Measurements from ENCODE around the gene IER5L.

Gene IER5L

GRCh38 chr9:129221979-129222635, 44.0 kb upstream of the IER5L start:
- Histone ChIP-seq H3K9ac (no peak overlapping the region), H3K4me2 (peak overlapping the region in 9 of 11 experiments; percentile 60 to 90 (median 69); a peak in 17 of 22 replicates)

GRCh38 chr9:129221233-129221632, 43.2 kb upstream of the IER5L start:
- H3K27ac ChIP-seq: no peak overlapping the region

More at GRCh38 chr9:129221979-129222635, 44.0 kb upstream of the IER5L start:
- Histone ChIP-seq H3K4me1 (peaks cover 34 to 74% (median 63%) of the 10 kb centered on the region in 10 experiments), H4K20me1 (no peaks in the 10 kb centered on the region), H3K9me3 (replicated peaks in 1 of 11) (no peaks in the 10 kb centered on the region), H3K36me3 (no peaks in the 10 kb centered on the region), H3K27ac (no peak overlapping the region), H3K27me3 (peaks cover 0 to 10% (median 4%) of the 10 kb centered on the region in 11 experiments; a peak in 16 of 22 replicates), H3K4me3 (no peak overlapping the region)
- no peak for TF ChIP-seq Cebpa-rat (IDR thresholded peaks at IDR 0.05)

GRCh38 chr9:129220771-129221170, 42.7 kb upstream of the IER5L start:
- H3K27me3 ChIP-seq: 0 out of 22 replicates have a peak, but pooled peaks cover 0 to 5% (median 0%) of the 10 kb centered on the region in 11 experiments
- H3K27ac ChIP-seq: no peak overlapping the region
- no peaks in the 10 kb centered on the region for H3K36me3 ChIP-seq
- peak overlapping the region in 2 of 11 experiments; percentile 8 to 35; a peak in 1 of 22 replicates for H3K9ac ChIP-seq
- H4K20me1 ChIP-seq: no peaks in the 10 kb centered on the region
- H3K4me2 ChIP-seq: peak overlapping the region; percentile 54 to 90 (median 68)
- H3K4me3 ChIP-seq: no peak overlapping the region
- peaks cover 26 to 66% (median 57%) of the 10 kb centered on the region in 10 experiments for H3K4me1 ChIP-seq
- no peaks in the 10 kb centered on the region for H3K9me3 ChIP-seq (replicated peaks in 1 of 11)
- no peak for TF ChIP-seq Cebpa-rat (IDR thresholded peaks at IDR 0.05)

More at GRCh38 chr9:129221233-129221632, 43.2 kb upstream of the IER5L start:
- peaks cover 0 to 5% (median 0%) of the 10 kb centered on the region in 11 experiments; a peak in 2 of 22 replicates for H3K27me3 ChIP-seq
- H3K36me3 ChIP-seq: no peaks in the 10 kb centered on the region
- H3K4me2 ChIP-seq: peak overlapping the region; percentile 54 to 90 (median 68)
- no peak for TF ChIP-seq Cebpa-rat (IDR thresholded peaks at IDR 0.05)
- H4K20me1 ChIP-seq: no peaks in the 10 kb centered on the region
- no peak overlapping the region for H3K4me3 ChIP-seq
- H3K9me3 ChIP-seq (replicated peaks in 1 of 11): no peaks in the 10 kb centered on the region
- peak overlapping the region in 1 of 11 experiments; percentile 8; a peak in 1 of 22 replicates for H3K9ac ChIP-seq
- H3K4me1 ChIP-seq: peaks cover 31 to 70% (median 62%) of the 10 kb centered on the region in 10 experiments

- Histone ChIP-seq H3K9me3 (replicated peaks in 1 of 11) (no peaks in the 10 kb centered on the region), H3K4me1 (peaks cover 22 to 52% (median 43%) of the 10 kb centered on the region in 10 experiments), H3K9ac (no peak overlapping the region), H3K36me3 (no peaks in the 10 kb centered on the region), H3K4me3 (no peak overlapping the region), H3K27ac (no peak overlapping the region), H4K20me1 (no peaks in the 10 kb centered on the region), H3K27me3 (no peaks in the 10 kb centered on the region), H3K4me2 (peak overlapping the region in 7 of 11 experiments; percentile 57 to 82 (median 74); a peak in 11 of 22 replicates)
- TF ChIP-seq Cebpa-rat (IDR thresholded peaks at IDR 0.05): no peak
Observed at GRCh38 chr9:129218918-129219317, 40.9 kb upstream of the IER5L start.

- Histone ChIP-seq H3K9ac (peak overlapping the region in 1 of 11 experiments; percentile 10; a peak in 1 of 22 replicates), H3K4me2 (peak overlapping the region; percentile 57 to 82 (median 71)), H3K27me3 (no peaks in the 10 kb centered on the region), H3K4me1 (peaks cover 22 to 52% (median 43%) of the 10 kb centered on the region in 10 experiments), H3K4me3 (no peak overlapping the region), H3K36me3 (no peaks in the 10 kb centered on the region), H3K27ac (no peak overlapping the region), H4K20me1 (no peaks in the 10 kb centered on the region), H3K9me3 (replicated peaks in 1 of 11) (no peaks in the 10 kb centered on the region)
- no peak for TF ChIP-seq Cebpa-rat (IDR thresholded peaks at IDR 0.05)
Observed at GRCh38 chr9:129218272-129218625, 40.2 kb upstream of the IER5L start.

GRCh38 chr9:129213551-129213950, 35.5 kb upstream of the IER5L start:
- no peaks in the 10 kb centered on the region for H4K20me1 ChIP-seq
- no peak overlapping the region for H3K9ac ChIP-seq
- no peak overlapping the region for H3K4me2 ChIP-seq
- H3K4me1 ChIP-seq: peaks cover 15 to 24% (median 21%) of the 10 kb centered on the region in 10 experiments
- no peak overlapping the region for H3K4me3 ChIP-seq
- TF ChIP-seq Cebpa-rat (IDR thresholded peaks at IDR 0.05): no peak
- H3K27ac ChIP-seq: no peak overlapping the region
- H3K36me3 ChIP-seq: no peaks in the 10 kb centered on the region
- no peaks in the 10 kb centered on the region for H3K27me3 ChIP-seq
- no peaks in the 10 kb centered on the region for H3K9me3 ChIP-seq (replicated peaks in 1 of 11)

GRCh38 chr9:129211686-129212085, 33.6 kb upstream of the IER5L start:
- H3K4me1 ChIP-seq: peaks cover 9 to 24% (median 15%) of the 10 kb centered on the region in 10 experiments

GRCh38 chr9:129210125-129210524, 32.1 kb upstream of the IER5L start:
- Histone ChIP-seq H3K27ac (no peak overlapping the region), H3K36me3 (no peaks in the 10 kb centered on the region), H3K4me2 (no peak overlapping the region), H3K27me3 (no peaks in the 10 kb centered on the region), H4K20me1 (no peaks in the 10 kb centered on the region), H3K4me3 (no peak overlapping the region), H3K9me3 (replicated peaks in 1 of 11) (no peaks in the 10 kb centered on the region), H3K4me1 (peaks cover 9 to 24% (median 15%) of the 10 kb centered on the region in 10 experiments), H3K9ac (no peak overlapping the region)
- peak in 3 of 11 experiments; percentile 9 to 59 (median 27); a peak in 2 of 22 replicates for TF ChIP-seq Cebpa-rat (IDR thresholded peaks at IDR 0.05)

More at GRCh38 chr9:129211686-129212085, 33.6 kb upstream of the IER5L start:
- no peaks in the 10 kb centered on the region for H3K27me3 ChIP-seq
- no peaks in the 10 kb centered on the region for H3K9me3 ChIP-seq (replicated peaks in 1 of 11)
- no peak overlapping the region for H3K9ac ChIP-seq
- no peaks in the 10 kb centered on the region for H4K20me1 ChIP-seq
- no peak overlapping the region for H3K27ac ChIP-seq
- TF ChIP-seq Cebpa-rat (IDR thresholded peaks at IDR 0.05): no peak
- H3K4me3 ChIP-seq: no peak overlapping the region
- no peaks in the 10 kb centered on the region for H3K36me3 ChIP-seq
- no peak overlapping the region for H3K4me2 ChIP-seq

- Histone ChIP-seq H3K4me2 (peak overlapping the region in 3 of 11 experiments; percentile 60 to 75 (median 70); a peak in 2 of 22 replicates), H3K4me1 (peaks cover 9 to 24% (median 15%) of the 10 kb centered on the region in 10 experiments)
- no peak for TF ChIP-seq Cebpa-rat (IDR thresholded peaks at IDR 0.05)
Observed at GRCh38 chr9:129209580-129209979, 31.5 kb upstream of the IER5L start.

More at GRCh38 chr9:129209580-129209979, 31.5 kb upstream of the IER5L start:
- Histone ChIP-seq H3K9ac (no peak overlapping the region), H3K27ac (no peak overlapping the region), H3K9me3 (replicated peaks in 1 of 11) (no peaks in the 10 kb centered on the region), H3K27me3 (no peaks in the 10 kb centered on the region), H4K20me1 (no peaks in the 10 kb centered on the region), H3K36me3 (no peaks in the 10 kb centered on the region), H3K4me3 (no peak overlapping the region)

Data from BLaER1 treated with 17β-estradiol and CSF1 and Interleukin-3, amounts not matched to agents 10 nM and 100 nM (cell line).